NCI-H187 treated with DMSO at 0.1 percent for 48 hours (cell line): ENCODE results near the gene ALDH1L2.
"Not testable (repeated sequence)": the region's sequence is repeated elsewhere in the genome, so short reads cannot be mapped to it uniquely, and the experiment has no call there.

ENCODE experiments used
- DNase-seq: peaks from one replicate; lab custom pipeline; 2025; lab: John Stamatoyannopoulos, UW

Gene ALDH1L2

DNA sequence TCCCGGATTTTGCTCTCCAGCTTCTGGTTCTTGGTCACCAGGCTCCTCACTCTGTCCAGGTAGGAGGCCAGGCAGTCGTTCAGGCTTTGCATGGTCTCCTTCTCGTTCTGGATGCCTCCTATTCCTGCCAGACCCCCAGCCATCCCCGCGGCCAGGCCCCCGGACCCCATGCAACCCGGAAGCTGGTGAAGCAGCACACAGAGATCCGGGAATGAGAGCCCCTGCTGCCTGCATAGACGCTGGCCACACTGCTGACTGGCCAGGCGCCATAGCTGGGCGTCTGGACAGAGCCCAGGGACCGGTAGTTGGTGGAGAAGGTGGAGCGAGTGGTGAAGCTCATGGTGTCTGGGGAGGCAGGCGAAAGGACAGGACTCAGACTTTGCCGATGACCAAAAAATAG lies 106.6 kb downstream of the ALDH1L2 start:
- not testable (repeated sequence) for DNase-seq

DNA sequence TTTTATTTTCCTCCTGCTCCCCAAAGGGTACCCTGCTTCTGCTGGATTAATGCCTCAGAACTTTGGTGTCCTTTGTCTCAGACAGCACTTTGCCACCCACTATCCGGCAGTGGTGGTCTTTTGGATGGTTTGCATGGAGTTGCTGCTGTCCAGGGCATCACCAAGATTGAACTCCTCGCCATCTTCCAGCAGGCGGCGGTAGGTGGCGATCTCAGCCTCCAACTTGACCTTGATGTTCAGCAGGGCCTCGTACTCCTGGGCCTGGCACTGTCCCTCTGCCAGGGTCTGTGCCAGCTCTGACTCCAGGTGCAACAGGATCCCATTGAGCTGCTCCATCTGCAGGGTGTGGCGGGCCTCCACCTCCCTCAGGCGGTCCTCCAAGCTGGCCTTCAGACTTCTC lies 107.6 kb downstream of the ALDH1L2 start:
- no peak for DNase-seq

DNA sequence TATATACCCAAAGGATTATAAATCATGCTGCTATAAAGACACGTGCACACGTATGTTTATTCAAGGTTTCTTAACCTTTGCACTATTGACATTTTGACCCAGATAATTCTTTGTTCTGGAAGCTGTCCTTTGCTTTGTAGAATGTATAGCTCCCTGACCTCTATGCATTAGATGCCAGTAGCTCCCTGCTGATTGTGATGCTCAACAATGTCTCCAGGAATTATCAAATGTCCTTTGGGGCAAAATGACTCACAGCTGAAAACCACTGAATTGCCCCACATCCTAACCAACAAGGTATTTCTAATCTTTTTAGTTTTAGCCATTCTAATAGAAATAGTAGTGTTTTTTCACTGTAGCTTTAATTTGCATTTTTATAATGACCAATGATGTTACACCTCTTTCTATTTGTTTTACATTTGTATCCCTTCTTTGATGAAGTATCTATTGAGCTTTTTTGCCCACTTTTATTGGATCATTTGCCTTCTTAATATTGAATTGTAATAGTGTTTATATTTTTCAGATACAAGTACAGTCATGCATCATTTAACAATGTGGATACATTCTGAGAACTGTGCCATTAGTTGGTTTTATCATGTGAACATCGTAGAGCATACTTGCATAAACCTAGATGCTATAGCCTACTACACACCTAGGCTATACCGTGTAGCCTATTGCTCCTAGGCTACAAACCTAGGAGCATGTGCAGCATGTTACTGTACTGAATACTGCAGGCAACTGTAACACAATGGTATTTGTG lies 108.5 kb downstream of the ALDH1L2 start:
- DNase-seq = no peak

DNA sequence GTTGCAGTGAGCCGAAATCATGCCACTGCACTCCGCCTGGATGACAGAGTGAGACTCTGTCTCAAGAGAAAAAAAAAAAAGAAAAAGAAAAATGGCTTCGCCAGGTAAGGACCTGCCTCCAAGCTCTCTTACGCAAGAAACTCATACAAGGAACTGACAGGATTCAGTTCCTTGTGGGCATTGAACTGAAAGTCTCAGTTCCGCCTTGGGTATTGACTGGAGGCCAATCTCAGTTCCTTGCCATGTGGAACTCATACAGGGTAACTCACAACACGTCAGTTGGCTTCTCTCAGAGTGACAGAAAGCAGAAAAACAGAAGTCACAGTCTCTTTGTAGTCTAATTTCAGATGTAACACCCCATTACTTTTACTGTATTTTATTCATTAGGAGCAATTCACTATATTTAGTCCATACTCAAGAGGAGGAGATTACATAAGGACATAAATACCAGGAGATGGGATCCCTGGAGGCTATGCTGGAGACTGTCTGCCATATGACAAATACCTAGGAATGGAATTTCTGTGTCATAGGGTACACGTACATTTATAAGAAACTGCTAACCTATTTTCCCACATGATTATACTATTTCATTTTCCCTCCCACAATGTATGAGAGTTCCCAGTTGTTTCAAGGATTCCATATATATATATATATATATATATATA lies 109.5 kb downstream of the ALDH1L2 start:
- no peak for DNase-seq

DNA sequence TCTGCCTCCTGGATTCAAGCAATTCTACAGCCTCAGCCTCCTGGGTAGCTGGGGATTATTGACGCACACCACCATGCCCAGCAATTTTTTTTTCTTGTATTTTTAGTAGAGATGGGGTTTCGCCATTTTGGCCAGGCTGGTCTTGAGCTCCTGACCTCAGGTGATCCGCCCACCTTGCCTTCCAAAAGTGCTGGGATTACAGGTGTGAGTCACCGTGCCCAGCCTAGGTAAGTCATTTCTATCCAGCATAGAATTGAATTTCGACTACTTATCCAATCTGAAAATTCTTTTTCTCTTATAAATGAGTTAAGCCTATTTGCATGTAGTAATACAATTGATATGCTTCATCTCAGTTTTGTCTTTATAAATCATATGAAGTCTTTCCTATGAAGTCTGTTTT lies 111.0 kb downstream of the ALDH1L2 start:
- no peak for DNase-seq

DNA sequence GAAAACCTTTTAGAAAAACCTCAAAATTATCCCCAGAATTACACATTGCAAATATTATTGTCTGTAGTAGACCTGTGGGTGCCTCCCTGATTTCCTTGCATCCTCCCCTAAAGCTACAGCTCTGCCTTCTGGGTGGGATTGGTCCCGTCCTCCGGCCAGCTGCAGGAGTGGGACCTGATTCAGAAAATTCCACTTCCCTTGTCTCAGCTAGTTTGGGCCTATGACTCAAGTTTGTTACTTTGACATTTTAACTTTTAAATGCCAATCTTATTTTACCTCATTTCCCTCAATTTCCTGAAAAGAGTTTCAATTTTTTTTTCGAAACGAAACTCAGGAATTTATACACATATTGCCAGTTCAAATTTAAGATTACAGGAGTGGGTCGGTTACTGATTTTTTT lies 113.0 kb downstream of the ALDH1L2 start:
- DNase-seq = no peak
